Activated CD8-positive, alpha-beta memory T cell treated with anti-CD3 and anti-CD28 coated beads for 24 hours (primary cell): ENCODE data around the gene BAIAP2.
"Not testable (repeated sequence)": the region's sequence is repeated elsewhere in the genome, so short reads cannot be mapped to it uniquely, and the experiment has no call there.

Source experiments
- DNase-seq: peaks from one replicate; pipeline ENCODE4 v3.0.0-alpha.2; 2020

Gene BAIAP2

GRCh38 chr17:81025741-81026129, 9.2 kb upstream of the BAIAP2 start:
- DNase-seq, result no peak

- DNase-seq, result no peak
These were observed 8.5 kb upstream of the BAIAP2 start for GRCh38 chr17:81026266-81027036.

GRCh38 chr17:81027038-81027437, 7.9 kb upstream of the BAIAP2 start:
- DNase-seq, result no peak

DNA sequence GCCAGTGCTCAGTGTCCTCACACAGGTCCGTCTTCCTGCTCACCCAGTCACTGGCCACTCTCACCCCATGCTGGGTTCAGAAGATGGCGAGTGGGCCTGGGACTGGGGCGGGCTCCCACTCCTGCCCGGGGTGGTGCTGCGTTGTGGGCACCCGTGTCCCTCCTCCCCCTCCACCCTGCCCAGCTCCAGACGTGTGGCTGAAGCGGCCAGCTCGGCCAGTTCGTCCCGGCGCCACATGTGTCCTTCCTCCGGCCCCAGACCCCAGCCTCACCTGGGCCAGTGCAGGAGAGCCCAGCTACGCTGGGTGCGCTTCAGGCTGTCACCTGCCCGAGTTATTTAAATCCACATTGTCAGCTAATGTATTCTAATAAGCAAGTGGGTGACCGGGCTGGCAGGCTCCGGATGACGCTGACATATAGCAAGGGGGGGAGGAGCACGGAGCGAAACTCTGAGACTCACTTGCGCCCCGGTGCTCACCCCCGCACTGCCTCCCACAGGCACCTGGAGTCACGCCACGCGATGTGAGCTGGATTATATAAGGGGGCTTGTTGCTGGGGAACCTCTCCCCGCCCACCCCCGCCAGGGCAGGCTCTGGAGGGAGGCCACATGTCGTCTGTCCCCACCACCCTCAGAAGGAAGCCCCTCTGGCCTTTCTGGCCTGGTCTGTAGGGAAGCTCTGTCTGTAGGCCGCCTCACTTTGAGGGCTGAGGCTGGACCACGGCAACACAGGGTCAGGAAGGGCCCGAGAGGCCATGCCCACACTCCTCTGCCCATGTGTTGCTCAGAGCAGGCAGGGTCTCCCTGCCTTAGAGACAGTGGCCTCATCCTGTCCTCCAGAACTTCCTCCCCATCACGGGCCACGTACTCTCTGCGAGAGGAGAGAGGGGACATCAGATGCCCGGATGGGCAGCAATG, 7.1 kb upstream of the BAIAP2 start:
- no peak for DNase-seq

DNA sequence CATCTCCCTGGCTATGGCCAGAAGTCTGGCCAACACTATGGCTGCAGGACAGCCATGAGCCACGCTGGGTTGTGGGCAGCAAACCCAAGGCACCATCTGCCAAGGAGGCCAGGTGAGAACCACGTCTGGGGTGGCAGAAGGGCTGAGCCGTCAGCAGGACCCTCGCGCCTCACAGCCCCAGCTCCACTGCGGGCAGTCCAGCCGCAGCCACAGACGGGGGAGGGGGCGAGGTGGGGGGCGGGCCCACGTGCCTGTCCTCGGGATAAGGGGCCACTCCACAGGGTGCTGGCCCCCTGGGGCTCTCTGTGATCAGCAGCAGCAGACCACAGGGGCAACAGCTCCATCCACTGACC, 6.5 kb upstream of the BAIAP2 start:
- DNase-seq, result no peak

DNA sequence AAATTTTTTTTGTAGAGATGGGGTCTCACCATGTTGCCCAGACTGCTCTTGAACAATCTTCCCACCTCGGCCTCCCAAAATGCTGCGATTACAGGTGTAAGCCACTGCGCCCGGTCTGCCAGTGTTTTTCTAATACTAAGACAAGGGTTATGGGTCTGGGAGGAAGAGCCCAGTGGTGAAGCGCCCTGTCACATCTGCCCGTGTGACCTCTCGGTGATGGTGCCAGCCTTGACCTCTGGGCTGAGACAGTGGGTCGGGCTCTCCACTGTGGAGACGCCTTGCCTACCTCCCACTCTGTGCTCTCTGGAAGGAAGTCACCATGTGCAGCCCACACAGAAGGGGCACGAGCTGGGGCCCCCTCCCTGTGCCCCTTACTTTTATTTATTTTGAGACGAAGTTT, 5.1 kb upstream of the BAIAP2 start:
- DNase-seq, result no peak

GRCh38 chr17:81030312-81030711, 4.6 kb upstream of the BAIAP2 start:
- DNase-seq, result not testable (repeated sequence)

GRCh38 chr17:81030741-81031565, 4.0 kb upstream of the BAIAP2 start:
- DNase-seq, result no peak

GRCh38 chr17:81031566-81032550, 3.1 kb upstream of the BAIAP2 start:
- no peak for DNase-seq

- no peak for DNase-seq
These were observed 2.1 kb upstream of the BAIAP2 start for GRCh38 chr17:81032641-81033480.

GRCh38 chr17:81033535-81034167, 1.3 kb upstream of the BAIAP2 start:
- DNase-seq, result no peak

GRCh38 chr17:81034168-81034777, 678 bp upstream of the BAIAP2 start:
- DNase-seq, result no peak

DNA sequence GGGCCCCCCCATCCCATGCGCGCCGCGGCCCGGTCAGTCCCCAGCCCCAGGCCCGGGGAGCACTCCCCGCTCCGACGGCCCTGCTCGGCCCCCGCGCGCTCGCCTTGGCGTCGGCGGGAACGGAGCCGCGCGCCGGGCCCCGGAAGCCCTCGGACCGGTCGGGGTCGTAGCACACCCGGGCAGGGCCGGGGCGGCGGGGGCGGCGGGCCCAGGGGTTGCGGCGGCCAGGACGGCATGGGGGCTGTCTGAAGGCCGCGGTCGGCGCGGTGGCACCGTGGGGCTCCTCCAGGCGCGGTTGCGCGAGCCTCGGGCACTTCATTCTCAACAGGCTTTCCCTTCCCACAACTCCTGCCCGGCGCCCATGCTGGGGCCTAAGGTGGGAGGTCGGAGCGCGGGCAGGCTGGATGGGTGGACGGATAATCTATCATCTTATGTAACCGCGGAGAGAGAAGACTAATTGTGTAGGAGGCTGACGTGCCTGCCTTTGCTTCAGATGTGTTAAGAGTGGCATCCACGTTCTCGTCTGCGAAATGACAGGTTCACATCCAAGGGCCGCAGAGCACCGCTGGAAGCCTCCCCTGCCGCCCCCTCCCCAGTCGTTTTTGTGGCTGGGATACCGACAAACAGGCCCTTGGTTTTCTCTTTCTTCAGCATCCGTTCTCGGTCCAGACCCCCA, 708 bp downstream of the BAIAP2 start:
- no peak for DNase-seq

GRCh38 chr17:81036197-81036941, 1.4 kb downstream of the BAIAP2 start:
- no peak for DNase-seq

DNA sequence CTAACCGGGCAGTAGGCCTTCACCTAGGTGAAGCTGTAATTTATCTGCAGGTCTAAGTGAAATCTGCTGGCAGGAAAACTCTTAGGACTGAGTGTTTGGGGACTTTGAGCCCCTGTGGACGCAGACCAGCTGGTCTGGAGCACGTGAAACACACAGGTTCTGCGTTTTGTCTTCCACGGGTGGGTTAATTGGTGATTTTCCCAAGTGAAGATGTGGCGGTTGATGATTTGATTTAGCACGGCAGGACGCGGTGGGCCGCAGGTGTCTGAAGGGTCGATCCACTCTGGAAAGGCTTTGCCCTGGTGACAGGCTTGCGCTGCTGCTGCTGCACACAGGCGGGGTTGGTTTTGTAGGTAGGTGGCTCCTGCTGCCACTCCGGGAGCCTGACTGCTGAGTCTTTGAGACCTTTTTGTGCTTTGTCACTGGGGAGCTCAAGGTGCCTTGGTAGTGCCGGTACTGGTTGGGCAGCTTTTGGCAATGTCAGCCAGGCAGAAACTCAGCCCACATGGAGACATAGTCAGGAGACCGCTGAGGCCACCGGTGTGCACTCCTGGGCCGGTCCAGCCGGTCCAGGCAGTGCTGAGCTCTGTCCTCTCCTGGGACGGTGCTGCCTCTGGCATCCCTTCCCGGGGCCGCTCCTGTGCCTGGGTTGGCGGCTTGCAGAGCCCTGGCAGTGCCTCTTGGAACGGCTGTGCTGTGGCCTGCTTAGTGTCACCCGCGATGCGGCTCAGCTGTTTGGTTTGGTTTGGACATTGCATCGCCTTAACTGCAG, 2.3 kb downstream of the BAIAP2 start:
- no peak for DNase-seq

GRCh38 chr17:81037798-81038733, 3.1 kb downstream of the BAIAP2 start:
- DNase-seq, result no peak

GRCh38 chr17:81039096-81039495, 4.1 kb downstream of the BAIAP2 start:
- no peak for DNase-seq
